ENCODE measurements around the gene DAAM2.

The DAAM2 gene

GRCh38 chr6:39791850-39792539 is at the start of gene DAAM2:
DAAM2 (plus strand) TSS chr6:39792376; CDS start chr6:39856303, 63,927 bp downstream.
- no peak for DNase-seq (ENCODE audit: low spot score)

DNA sequence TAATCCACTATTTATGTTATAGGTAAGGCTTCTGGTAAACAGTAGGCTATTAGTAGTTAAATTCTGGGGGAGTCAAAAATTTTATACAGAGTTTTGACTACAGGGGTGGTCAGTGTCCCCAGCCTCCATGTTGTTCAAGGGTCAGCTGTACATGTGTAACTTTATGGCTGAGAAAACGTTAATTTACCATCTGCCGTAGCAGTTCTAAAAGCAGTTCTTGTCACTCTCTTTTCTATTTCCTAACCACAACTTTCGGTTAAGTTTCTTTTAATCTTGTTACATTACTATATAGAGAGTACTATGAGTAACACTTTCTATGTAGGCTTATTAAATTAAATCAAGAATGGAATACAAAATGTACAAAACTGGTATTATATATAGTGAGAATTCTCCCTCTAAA is 45.4 kb upstream of the DAAM2 start:
- no peak for DNase-seq (ENCODE audit: low spot score)

DNA sequence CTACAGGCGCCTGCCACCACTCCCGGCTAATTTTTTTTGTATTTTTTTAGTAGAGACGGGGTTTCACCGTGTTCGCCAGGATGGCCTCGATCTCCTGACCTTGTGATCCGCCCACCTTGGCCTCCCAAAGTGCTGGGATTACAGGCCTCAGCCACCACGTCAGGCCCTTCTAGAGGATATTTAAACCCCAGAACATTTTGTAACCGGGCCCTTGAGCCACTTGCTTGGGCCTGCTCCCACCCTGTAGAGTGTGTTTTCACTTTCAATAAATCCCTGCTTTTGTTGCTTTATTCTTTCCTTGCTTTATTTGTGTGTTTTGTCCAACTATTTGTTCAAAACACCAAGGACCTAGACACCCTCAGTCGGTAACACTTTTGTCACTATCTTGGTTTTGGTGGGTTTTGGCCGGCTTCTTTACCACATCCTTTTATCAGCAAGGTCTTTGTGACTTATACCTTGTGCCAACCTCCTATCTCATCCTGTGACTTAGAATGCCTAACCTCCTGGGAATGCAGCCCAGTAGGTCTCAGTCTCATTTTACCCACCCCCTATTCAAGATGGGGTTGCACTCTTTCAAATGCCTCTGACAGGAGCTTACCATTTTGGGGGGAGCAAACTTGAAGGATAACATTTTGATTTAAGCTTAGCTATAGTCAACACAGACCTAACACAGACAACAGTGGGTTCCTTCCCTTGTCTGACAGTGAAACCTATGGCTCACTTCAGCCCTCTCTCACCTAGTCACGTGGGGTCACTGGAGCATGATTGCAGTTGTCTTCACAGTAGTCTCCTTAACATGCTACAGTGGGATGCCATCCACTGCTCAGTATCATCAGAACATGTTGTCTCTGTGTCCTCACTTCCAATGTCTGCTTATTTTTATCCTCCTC is 39.1 kb upstream of the DAAM2 start:
- no peak for DNase-seq (ENCODE audit: low spot score)

- DNase-seq (ENCODE audit: low spot score) = no peak
Measured at GRCh38 chr6:39753725-39754045, 38.5 kb upstream of the DAAM2 start.

- no peak for DNase-seq (ENCODE audit: low spot score)
Measured at GRCh38 chr6:39754514-39755115, 37.6 kb upstream of the DAAM2 start.

GRCh38 chr6:39755231-39755630 is 36.9 kb upstream of the DAAM2 start:
- no peak for DNase-seq (ENCODE audit: low spot score)

- DNase-seq (ENCODE audit: low spot score) = no peak
Measured at GRCh38 chr6:39756582-39756981, 35.6 kb upstream of the DAAM2 start.

- DNase-seq (ENCODE audit: low spot score) = no peak
Measured at GRCh38 chr6:39758905-39759605, 33.1 kb upstream of the DAAM2 start.

GRCh38 chr6:39760226-39760952 is 31.8 kb upstream of the DAAM2 start:
- no peak for DNase-seq (ENCODE audit: low spot score)

DNA sequence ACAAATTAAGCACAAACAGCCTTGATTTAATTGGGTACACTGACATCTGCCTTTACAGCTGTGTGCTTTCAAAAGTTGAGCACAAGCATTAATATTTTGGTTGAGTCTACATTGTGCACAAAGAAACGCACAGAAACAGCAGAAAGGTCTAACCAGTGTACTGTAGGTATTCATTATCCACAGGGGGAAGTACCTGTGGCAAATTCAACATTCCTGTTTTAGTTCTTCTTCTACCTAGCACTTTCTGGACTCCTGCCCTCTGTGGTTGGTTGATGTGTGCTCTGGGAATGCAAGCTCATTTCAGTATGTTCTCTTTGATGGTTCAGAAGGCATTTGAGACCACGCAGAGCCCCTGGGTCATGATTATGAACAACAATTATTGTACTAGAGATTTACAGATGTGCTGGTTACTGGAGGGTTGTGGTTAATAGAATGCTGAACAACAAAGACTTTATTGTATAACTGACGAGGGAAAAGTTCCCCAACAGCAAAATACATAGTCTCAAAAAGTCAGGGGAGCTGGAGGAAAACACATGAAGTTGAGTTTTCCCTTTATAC is 26.6 kb upstream of the DAAM2 start:
- no peak for DNase-seq (ENCODE audit: low spot score)

DNA sequence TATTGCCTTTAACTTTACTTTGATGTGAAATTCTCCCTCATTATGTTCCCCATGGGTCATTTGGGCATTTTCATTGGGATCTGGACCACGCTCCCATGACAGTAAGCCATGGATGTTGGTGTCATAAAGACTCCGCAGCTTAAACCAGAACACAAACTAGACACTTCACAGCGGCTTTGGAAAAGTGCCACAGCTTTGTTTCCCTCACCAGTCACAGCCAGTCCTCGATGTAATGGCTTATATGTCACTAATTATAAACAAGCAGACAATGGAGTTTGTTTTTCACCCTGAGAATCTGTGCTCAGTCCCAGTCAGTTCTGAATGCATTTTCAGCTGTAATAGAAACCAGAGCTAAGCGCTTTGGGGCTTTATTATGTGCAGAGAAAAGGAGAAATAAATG is 23.2 kb upstream of the DAAM2 start:
- no peak for DNase-seq (ENCODE audit: low spot score)

DNA sequence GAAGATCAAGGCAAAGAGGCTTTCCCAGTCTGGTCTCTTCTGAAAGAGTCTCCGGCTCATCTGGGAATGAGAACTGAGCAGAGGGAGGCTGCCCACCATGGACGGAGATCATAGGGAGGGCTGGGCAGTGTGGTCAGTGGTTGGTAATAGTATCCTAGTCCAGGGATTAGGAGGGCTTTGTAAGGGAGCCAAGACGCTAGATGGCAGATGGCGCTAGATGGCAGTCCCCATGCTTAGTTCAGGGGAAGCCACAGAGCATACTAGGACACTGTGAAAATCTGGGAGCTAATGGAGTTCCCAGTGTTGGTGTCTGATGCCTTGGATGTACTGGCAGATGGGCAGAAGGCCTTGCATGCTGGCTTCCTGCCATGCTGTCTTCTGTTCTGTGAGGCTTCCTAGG is 21.7 kb upstream of the DAAM2 start:
- no peak for DNase-seq (ENCODE audit: low spot score)

DNA sequence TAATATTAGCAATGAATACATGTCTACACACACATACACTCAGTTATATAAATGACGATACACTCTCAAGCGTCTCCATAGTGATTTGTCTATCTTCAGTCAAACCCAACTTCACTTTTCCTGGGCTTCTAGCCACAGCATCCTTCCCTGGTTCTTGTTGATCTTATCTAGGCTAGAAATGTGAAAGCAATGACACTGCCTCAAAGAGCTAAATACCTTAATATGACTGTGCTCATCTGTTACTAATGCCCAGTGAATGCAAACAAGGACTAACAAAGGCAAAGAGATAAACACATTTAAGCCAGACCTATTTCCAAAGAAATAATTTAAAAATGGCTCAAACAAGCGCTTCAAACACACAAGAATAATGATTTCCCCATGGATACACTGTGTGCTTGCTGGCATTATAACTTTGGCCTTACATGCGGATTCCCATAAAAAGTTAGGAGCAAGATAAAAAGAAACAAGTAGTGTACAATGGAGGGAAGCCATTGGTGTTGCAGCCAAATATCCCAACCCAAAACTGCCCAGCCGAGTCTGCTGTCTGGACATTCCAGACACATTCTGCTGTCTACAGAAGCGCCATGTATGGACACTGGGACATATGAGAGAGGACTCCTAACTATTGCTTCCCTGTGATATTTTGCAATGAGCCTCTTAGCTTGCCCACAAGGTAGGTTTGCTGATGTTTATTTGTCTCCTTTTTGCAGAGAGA is 19.5 kb upstream of the DAAM2 start:
- DNase-seq (ENCODE audit: low spot score) = no peak

GRCh38 chr6:39773782-39774181 is 18.4 kb upstream of the DAAM2 start:
- DNase-seq (ENCODE audit: low spot score) = no peak

- no peak for DNase-seq (ENCODE audit: low spot score)
Measured at GRCh38 chr6:39776581-39776980, 15.6 kb upstream of the DAAM2 start.

GRCh38 chr6:39777218-39777617 is 15.0 kb upstream of the DAAM2 start:
- no peak for DNase-seq (ENCODE audit: low spot score)

DNA sequence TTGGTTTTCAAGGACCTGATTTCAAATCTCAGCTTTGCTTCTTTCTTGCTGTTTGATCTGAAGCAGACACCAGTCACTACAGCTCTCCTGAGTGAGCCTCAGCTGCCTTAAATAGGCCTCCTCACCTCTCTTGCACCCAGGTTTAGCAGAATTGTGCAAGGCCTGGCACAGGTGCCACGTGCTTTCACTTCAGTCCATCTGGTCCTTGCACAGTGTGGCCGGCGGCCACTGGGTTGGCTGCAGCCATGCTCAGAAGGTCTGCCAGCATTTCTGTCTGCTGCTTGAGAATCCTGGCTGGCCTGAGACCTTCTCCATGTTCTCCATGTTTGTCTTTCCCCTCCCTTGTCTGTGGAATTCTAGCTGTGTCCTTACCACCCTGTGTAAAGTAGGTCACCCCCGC is 14.5 kb upstream of the DAAM2 start:
- no peak for DNase-seq (ENCODE audit: low spot score)

DNA sequence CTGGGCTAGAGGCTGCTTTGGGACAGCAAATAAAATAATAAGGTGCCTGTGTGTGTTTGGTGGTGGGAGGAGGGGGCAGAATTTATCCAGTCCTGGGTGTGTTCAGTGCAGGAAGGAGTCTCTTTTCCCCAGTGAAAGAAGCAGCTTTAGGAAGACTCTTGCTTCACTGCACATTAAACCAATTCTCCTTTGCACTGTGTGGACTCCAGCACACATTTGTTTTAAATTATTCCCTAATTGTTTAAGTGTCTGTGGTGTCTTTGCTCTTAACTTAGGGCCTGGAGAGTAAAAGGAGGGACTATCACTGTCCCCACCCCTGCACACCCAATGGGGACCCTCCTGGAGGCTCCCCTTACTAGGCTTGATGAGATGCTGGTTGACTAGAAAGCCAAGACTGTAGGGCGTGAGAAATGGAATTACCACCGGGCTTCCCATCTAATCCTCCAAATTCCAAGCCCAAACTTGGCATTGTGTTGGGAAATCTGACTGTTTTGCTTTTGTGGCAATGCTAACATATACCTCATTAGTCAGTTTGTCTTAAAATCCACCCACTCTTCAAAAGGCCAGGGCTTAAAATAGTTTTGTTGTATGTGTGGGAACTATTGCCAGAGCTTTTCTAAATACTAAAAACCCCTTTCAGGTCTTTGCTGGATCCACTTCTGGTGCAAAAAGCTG is 13.5 kb upstream of the DAAM2 start:
- DNase-seq (ENCODE audit: low spot score) = no peak

GRCh38 chr6:39785281-39785680 is 6.9 kb upstream of the DAAM2 start:
- DNase-seq (ENCODE audit: low spot score) = no peak

DNA sequence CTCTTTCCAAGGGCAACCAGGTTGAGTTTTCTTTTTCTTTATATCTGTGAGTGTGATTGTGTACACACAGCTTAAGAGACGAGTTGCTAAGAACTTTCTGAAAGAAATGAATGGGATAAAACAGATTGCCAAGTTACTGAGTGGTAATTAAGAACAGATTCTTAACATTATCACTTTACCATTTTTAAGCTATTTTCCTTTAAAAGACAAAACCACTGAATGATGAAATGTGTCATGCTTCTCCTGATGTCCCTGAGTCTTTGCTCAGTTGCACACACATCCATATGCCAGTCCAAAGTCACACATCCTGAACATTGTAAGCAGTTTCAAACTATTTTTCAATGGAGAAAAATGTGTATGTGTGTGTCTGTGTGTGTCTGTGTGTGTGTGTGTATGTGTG is 5.5 kb upstream of the DAAM2 start:
- no peak for DNase-seq (ENCODE audit: low spot score)

Data from RKO (cell line).